ENCODE results near the gene RMRP.

The RMRP gene

GRCh38 chr9:35703906-35704672, 46.3 kb upstream of the RMRP start:
- peaks cover 81 to 98% of the 10 kb centered on the region in 2 donors for H3K36me3 ChIP-seq (replicated peaks in 1 of 2; ENCODE audit: control insufficient read depth in 2 of 2, insufficient read depth in 2 of 2, low read length in 2 of 2)
- no peak overlapping the region for H3K23ac ChIP-seq (ENCODE audit: low read depth, low read length, poor library complexity)
- no peaks in the 10 kb centered on the region for H3K9me3 ChIP-seq (replicated peaks in 1 of 2; ENCODE audit: control insufficient read depth in 2 of 2, insufficient read depth in 1 of 2, low read depth in 1 of 2, low read length in 2 of 2)
- H4K91ac ChIP-seq (ENCODE audit: low read depth, low read length, poor library complexity) = no peak overlapping the region
- no peak overlapping the region for H3K27ac ChIP-seq (replicated peaks; ENCODE audit: low read length)
- H2BK5ac ChIP-seq (ENCODE audit: low read length) = no peak overlapping the region
- H2BK120ac ChIP-seq (ENCODE audit: low read depth, low read length) = no peak overlapping the region
- H2AK5ac ChIP-seq (ENCODE audit: low read depth, low read length) = no peak overlapping the region
- H3K4ac ChIP-seq (ENCODE audit: low read length) = no peak overlapping the region
- H2BK12ac ChIP-seq (ENCODE audit: low read length) = no peak overlapping the region
- no peak overlapping the region for H3K14ac ChIP-seq (ENCODE audit: low read length)
- H3K79me1 ChIP-seq (ENCODE audit: low read depth, low read length) = no peaks in the 10 kb centered on the region
- no peak for DNase-seq (ENCODE audit: low spot score)
- no peaks in the 10 kb centered on the region for H3K4me1 ChIP-seq (ENCODE audit: control insufficient read depth in 2 of 2, insufficient read depth in 1 of 2, low read depth in 1 of 2, low read length in 2 of 2)
- WGBS, 2 donors (ENCODE audit: extremely low coverage in 2 of 2, insufficient read length in 2 of 2, insufficient replicate concordance in 1 of 2) = no CpG with 5 or more reads among the region's 26 CpGs
- H3K4me2 ChIP-seq (ENCODE audit: insufficient read depth, low read length, poor library complexity, severe bottlenecking) = no peak overlapping the region
- H3K27me3 ChIP-seq (ENCODE audit: control insufficient read depth in 3 of 3, insufficient read depth in 3 of 3, low read depth in 1 of 3, low read length in 3 of 3) = no peaks in the 10 kb centered on the region
- H2AFZ ChIP-seq (ENCODE audit: low read length) = no peak overlapping the region
- H3K9ac ChIP-seq (ENCODE audit: low read depth, low read length, poor library complexity) = peak overlapping the region; percentile 3
- no peak overlapping the region for H2BK15ac ChIP-seq (ENCODE audit: low read length)
- peak overlapping the region in 1 of 2 donors; percentile 12 for H3K4me3 ChIP-seq (ENCODE audit: low read length in 2 of 2)
- no peak overlapping the region for H4K8ac ChIP-seq (ENCODE audit: low read depth, low read length)
- H3K18ac ChIP-seq (ENCODE audit: low read length) = no peak overlapping the region

- no peaks in the 10 kb centered on the region for H3K27me3 ChIP-seq (ENCODE audit: control insufficient read depth in 3 of 3, insufficient read depth in 3 of 3, low read depth in 1 of 3, low read length in 3 of 3)
- no peak overlapping the region for H2AFZ ChIP-seq (ENCODE audit: low read length)
- H3K36me3 ChIP-seq (replicated peaks in 1 of 2; ENCODE audit: control insufficient read depth in 2 of 2, insufficient read depth in 2 of 2, low read length in 2 of 2) = peaks cover 88 to 98% of the 10 kb centered on the region in 2 donors
- H3K14ac ChIP-seq (ENCODE audit: low read length) = no peak overlapping the region
- no peak overlapping the region for H3K4me2 ChIP-seq (ENCODE audit: insufficient read depth, low read length, poor library complexity, severe bottlenecking)
- no peak overlapping the region for H4K91ac ChIP-seq (ENCODE audit: low read depth, low read length, poor library complexity)
- H4K8ac ChIP-seq (ENCODE audit: low read depth, low read length) = no peak overlapping the region
- H3K4me3 ChIP-seq (ENCODE audit: low read length in 2 of 2) = no peak overlapping the region
- no peak overlapping the region for H3K27ac ChIP-seq (replicated peaks; ENCODE audit: low read length)
- no peak overlapping the region for H2BK120ac ChIP-seq (ENCODE audit: low read depth, low read length)
- H2BK5ac ChIP-seq (ENCODE audit: low read length) = no peak overlapping the region
- no CpG with 5 or more reads among the region's 7 CpGs for WGBS, 2 donors (ENCODE audit: extremely low coverage in 2 of 2, insufficient read length in 2 of 2, insufficient replicate concordance in 1 of 2)
- H3K9ac ChIP-seq (ENCODE audit: low read depth, low read length, poor library complexity) = no peak overlapping the region
- no peak overlapping the region for H2BK15ac ChIP-seq (ENCODE audit: low read length)
- no peaks in the 10 kb centered on the region for H3K79me1 ChIP-seq (ENCODE audit: low read depth, low read length)
- no peak overlapping the region for H2BK12ac ChIP-seq (ENCODE audit: low read length)
- H3K4ac ChIP-seq (ENCODE audit: low read length) = no peak overlapping the region
- H3K23ac ChIP-seq (ENCODE audit: low read depth, low read length, poor library complexity) = no peak overlapping the region
- no peak overlapping the region for H3K18ac ChIP-seq (ENCODE audit: low read length)
- no peak for DNase-seq (ENCODE audit: low spot score)
- no peak overlapping the region for H2AK5ac ChIP-seq (ENCODE audit: low read depth, low read length)
- peaks cover 0 to 2% of the 10 kb centered on the region in 2 donors for H3K9me3 ChIP-seq (replicated peaks in 1 of 2; ENCODE audit: control insufficient read depth in 2 of 2, insufficient read depth in 1 of 2, low read depth in 1 of 2, low read length in 2 of 2)
- no peaks in the 10 kb centered on the region for H3K4me1 ChIP-seq (ENCODE audit: control insufficient read depth in 2 of 2, insufficient read depth in 1 of 2, low read depth in 1 of 2, low read length in 2 of 2)
Observed at GRCh38 chr9:35702696-35703095, 44.9 kb upstream of the RMRP start.

- peaks cover 0 to 2% of the 10 kb centered on the region in 2 donors for H3K9me3 ChIP-seq (replicated peaks in 1 of 2; ENCODE audit: control insufficient read depth in 2 of 2, insufficient read depth in 1 of 2, low read depth in 1 of 2, low read length in 2 of 2)
- no peak overlapping the region for H3K18ac ChIP-seq (ENCODE audit: low read length)
- no peak overlapping the region for H4K91ac ChIP-seq (ENCODE audit: low read depth, low read length, poor library complexity)
- H3K4me2 ChIP-seq (ENCODE audit: insufficient read depth, low read length, poor library complexity, severe bottlenecking) = no peak overlapping the region
- no peak overlapping the region for H2AFZ ChIP-seq (ENCODE audit: low read length)
- no peak overlapping the region for H3K4me3 ChIP-seq (ENCODE audit: low read length in 2 of 2)
- H3K14ac ChIP-seq (ENCODE audit: low read length) = no peak overlapping the region
- no peak overlapping the region for H3K4ac ChIP-seq (ENCODE audit: low read length)
- no peaks in the 10 kb centered on the region for H3K79me1 ChIP-seq (ENCODE audit: low read depth, low read length)
- no peak overlapping the region for H4K8ac ChIP-seq (ENCODE audit: low read depth, low read length)
- H2BK5ac ChIP-seq (ENCODE audit: low read length) = no peak overlapping the region
- no peak overlapping the region for H2BK15ac ChIP-seq (ENCODE audit: low read length)
- no peak overlapping the region for H2AK5ac ChIP-seq (ENCODE audit: low read depth, low read length)
- no peak overlapping the region for H2BK12ac ChIP-seq (ENCODE audit: low read length)
- no peaks in the 10 kb centered on the region for H3K27me3 ChIP-seq (ENCODE audit: control insufficient read depth in 3 of 3, insufficient read depth in 3 of 3, low read depth in 1 of 3, low read length in 3 of 3)
- H2BK120ac ChIP-seq (ENCODE audit: low read depth, low read length) = no peak overlapping the region
- H3K9ac ChIP-seq (ENCODE audit: low read depth, low read length, poor library complexity) = no peak overlapping the region
- H3K27ac ChIP-seq (replicated peaks; ENCODE audit: low read length) = no peak overlapping the region
- no peak for DNase-seq (ENCODE audit: low spot score)
- no peaks in the 10 kb centered on the region for H3K4me1 ChIP-seq (ENCODE audit: control insufficient read depth in 2 of 2, insufficient read depth in 1 of 2, low read depth in 1 of 2, low read length in 2 of 2)
- H3K36me3 ChIP-seq (replicated peaks in 1 of 2; ENCODE audit: control insufficient read depth in 2 of 2, insufficient read depth in 2 of 2, low read length in 2 of 2) = peaks cover 78 to 98% of the 10 kb centered on the region in 2 donors
- no peak overlapping the region for H3K23ac ChIP-seq (ENCODE audit: low read depth, low read length, poor library complexity)
Observed at GRCh38 chr9:35700942-35701341, 43.1 kb upstream of the RMRP start.

GRCh38 chr9:35700031-35700430, 42.2 kb upstream of the RMRP start:
- Histone ChIP-seq H2BK5ac (ENCODE audit: low read length) (no peak overlapping the region), H3K23ac (ENCODE audit: low read depth, low read length, poor library complexity) (no peak overlapping the region), H3K9ac (ENCODE audit: low read depth, low read length, poor library complexity) (no peak overlapping the region), H3K79me1 (ENCODE audit: low read depth, low read length) (no peaks in the 10 kb centered on the region), H3K4me3 (ENCODE audit: low read length in 2 of 2) (no peak overlapping the region), H3K4ac (ENCODE audit: low read length) (no peak overlapping the region), H3K27me3 (ENCODE audit: control insufficient read depth in 3 of 3, insufficient read depth in 3 of 3, low read depth in 1 of 3, low read length in 3 of 3) (no peaks in the 10 kb centered on the region), H4K8ac (ENCODE audit: low read depth, low read length) (no peak overlapping the region), H3K27ac (replicated peaks; ENCODE audit: low read length) (no peak overlapping the region), H3K36me3 (replicated peaks in 1 of 2; ENCODE audit: control insufficient read depth in 2 of 2, insufficient read depth in 2 of 2, low read length in 2 of 2) (peaks cover 69 to 93% of the 10 kb centered on the region in 2 donors), H3K18ac (ENCODE audit: low read length) (no peak overlapping the region), H2BK15ac (ENCODE audit: low read length) (no peak overlapping the region), H3K14ac (ENCODE audit: low read length) (no peak overlapping the region), H2AFZ (ENCODE audit: low read length) (no peak overlapping the region), H3K4me2 (ENCODE audit: insufficient read depth, low read length, poor library complexity, severe bottlenecking) (no peak overlapping the region), H3K4me1 (ENCODE audit: control insufficient read depth in 2 of 2, insufficient read depth in 1 of 2, low read depth in 1 of 2, low read length in 2 of 2) (no peaks in the 10 kb centered on the region), H2BK120ac (ENCODE audit: low read depth, low read length) (no peak overlapping the region), H2BK12ac (ENCODE audit: low read length) (no peak overlapping the region), H2AK5ac (ENCODE audit: low read depth, low read length) (no peak overlapping the region), H4K91ac (ENCODE audit: low read depth, low read length, poor library complexity) (no peak overlapping the region), H3K9me3 (replicated peaks in 1 of 2; ENCODE audit: control insufficient read depth in 2 of 2, insufficient read depth in 1 of 2, low read depth in 1 of 2, low read length in 2 of 2) (peaks cover 0 to 2% of the 10 kb centered on the region in 2 donors)
- no CpG with 5 or more reads among the region's 11 CpGs for WGBS, 2 donors (ENCODE audit: extremely low coverage in 2 of 2, insufficient read length in 2 of 2, insufficient replicate concordance in 1 of 2)
- DNase-seq (ENCODE audit: low spot score) = no peak

Measured in neuronal stem cell (in vitro differentiated cells).